Activated T-cell treated with anti-CD3 and anti-CD28 coated beads for 1 hour (primary cell): ENCODE measurements around the gene SRRT.
A peak's percentile ranks its signal among the peaks of the same experiment; 100 is the strongest.

Source experiments
- DNase-seq: peaks from one replicate; pipeline ENCODE4 v3.0.0-alpha.2; 2020; ENCODE audit warnings: low read depth

Gene SRRT, protein sequence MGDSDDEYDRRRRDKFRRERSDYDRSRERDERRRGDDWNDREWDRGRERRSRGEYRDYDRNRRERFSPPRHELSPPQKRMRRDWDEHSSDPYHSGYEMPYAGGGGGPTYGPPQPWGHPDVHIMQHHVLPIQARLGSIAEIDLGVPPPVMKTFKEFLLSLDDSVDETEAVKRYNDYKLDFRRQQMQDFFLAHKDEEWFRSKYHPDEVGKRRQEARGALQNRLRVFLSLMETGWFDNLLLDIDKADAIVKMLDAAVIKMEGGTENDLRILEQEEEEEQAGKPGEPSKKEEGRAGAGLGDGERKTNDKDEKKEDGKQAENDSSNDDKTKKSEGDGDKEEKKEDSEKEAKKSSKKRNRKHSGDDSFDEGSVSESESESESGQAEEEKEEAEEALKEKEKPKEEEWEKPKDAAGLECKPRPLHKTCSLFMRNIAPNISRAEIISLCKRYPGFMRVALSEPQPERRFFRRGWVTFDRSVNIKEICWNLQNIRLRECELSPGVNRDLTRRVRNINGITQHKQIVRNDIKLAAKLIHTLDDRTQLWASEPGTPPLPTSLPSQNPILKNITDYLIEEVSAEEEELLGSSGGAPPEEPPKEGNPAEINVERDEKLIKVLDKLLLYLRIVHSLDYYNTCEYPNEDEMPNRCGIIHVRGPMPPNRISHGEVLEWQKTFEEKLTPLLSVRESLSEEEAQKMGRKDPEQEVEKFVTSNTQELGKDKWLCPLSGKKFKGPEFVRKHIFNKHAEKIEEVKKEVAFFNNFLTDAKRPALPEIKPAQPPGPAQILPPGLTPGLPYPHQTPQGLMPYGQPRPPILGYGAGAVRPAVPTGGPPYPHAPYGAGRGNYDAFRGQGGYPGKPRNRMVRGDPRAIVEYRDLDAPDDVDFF

DNA sequence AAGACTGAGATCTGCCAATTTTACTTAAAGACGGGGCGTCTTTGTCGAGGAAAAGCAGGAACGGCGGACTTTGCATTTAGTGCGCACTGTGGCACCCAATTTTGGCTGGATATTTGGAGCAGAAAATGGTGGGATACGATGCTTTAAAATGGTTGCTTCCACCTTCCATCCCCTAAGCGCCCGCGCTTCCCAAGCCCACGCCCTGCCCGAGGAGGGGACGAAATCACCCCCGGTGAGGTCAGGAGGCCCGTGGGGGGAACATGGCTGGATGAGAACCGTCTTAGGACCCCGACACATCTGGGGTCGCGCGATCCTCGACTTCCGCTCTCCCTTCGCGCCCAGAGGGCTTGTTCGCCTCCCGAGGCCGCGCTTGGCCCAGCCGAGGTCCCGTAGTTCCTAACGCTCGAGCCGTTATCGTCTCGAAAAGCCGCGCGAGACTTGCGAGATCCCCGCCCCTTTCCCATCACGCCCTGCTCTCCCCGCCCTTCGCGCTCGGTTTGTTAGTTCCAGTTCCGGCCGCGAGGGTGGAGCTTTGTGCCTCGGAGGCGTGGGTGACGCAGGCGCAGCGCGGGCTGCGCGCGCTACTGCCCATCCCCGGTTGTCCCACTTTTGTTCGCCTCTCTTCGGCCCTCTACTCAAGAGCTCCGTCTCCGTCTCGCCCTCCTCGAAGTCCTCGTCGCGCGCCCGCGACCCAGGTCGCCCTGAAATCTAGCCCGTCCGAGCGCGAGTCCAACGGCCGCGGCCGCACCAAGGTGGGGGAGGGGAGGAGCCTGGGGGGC, at the start of gene SRRT:
Gene SRRT (plus strand): TSS at position 527 of the 779 bp plus-strand sequence. CDS start 488 bp downstream, outside the sequence.
- DNase-seq: peak; percentile 98

DNA sequence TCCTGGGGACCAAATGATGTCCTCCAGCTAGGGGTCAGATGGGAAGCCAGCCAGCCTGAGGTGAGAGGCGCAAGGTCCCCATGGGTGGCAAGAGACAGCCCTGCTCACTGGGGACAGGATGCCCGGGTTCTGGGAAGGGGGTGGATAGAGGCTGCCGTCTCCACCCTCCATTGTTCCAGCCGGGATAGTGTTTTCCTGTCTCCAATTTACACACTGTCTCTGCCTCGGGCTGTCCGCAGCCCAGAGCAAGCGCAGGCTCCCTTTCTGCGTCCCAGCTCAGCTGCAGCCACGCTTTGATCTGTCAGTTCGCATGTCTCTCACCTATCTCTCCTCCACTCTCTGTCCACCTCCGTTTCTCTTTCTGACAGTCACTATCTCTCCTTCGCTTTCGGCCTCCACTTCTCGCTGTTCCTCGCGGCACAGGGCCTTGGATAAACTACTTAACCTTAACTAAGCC, 49.7 kb upstream of the SRRT start:
- DNase-seq: no peak

DNA sequence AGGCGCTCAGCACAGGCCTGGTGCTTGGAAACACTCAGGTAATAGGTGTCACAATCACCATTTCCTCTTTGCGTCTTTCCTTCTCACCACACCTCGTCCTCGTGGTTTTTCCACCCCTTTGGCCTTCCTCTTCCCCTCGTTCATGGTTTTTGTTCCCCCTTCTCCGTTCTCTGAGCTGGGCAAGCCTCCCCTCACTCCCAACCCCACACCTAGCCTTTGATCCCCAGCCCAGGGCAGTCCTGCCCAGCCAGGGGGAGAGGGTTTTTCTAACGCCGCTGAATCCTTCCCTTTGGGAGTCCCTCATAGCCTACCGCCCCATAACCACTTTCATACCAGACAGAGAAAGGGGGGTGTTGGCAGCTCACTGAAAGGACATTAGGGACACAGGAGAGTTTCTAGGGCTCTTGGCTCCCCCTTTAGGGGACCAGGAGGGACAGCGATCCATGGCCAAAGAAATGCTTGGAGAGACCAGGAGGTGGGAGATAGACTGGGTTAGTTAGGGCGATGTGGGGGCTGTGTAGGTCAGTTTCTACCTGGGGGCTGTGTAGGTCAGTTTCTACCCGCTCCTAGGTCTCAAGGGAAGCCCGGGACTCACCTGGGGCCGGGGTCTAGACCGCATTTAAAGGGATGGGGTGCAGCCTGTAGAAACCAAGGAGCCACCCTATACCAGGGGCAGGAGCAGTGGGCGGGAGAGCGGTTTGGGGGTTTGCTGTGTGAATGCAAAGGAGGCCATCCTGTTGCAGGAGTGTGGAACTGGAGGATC, 49.0 kb upstream of the SRRT start:
- no peak for DNase-seq

DNA sequence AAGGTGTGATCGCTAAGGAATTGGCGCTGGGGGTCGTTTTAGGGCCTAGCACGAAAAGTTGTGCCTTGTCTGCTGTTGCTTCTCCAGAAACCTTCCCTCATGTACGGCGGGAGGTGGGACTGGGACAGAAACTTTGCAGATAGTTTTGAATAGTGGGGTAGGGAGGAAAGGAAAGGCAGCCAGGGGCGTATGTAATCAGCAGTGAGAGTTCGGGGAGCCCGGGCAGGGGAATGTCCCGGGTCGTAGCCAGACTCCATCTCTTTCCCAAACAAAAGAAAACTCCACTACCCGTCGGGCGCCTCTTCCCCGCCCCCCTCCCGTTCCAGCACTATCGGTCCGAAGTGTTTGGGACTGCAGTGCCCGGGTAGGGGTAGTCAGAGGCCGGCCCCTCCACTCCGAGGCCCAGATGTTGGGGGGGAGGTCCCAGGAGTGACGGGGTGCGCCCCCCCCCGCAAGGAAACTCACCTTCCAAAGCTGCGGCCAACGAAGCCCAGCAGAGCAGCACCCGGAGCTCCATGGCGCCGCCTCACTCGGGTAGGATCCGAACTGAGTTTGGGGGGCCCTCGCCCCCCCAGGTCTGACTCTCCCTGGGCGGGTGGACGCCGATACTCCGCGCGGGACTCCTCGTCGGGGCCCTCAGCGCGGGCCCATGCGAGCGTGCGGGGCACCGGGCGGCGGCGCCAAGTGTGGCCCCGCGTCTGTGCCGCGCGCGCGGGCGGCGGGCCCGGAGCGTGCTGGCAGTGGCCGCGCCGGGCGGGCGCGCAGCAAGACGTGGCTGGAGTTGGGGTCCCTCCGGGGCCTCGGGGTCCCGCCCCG, 48.2 kb upstream of the SRRT start:
- no peak for DNase-seq

DNA sequence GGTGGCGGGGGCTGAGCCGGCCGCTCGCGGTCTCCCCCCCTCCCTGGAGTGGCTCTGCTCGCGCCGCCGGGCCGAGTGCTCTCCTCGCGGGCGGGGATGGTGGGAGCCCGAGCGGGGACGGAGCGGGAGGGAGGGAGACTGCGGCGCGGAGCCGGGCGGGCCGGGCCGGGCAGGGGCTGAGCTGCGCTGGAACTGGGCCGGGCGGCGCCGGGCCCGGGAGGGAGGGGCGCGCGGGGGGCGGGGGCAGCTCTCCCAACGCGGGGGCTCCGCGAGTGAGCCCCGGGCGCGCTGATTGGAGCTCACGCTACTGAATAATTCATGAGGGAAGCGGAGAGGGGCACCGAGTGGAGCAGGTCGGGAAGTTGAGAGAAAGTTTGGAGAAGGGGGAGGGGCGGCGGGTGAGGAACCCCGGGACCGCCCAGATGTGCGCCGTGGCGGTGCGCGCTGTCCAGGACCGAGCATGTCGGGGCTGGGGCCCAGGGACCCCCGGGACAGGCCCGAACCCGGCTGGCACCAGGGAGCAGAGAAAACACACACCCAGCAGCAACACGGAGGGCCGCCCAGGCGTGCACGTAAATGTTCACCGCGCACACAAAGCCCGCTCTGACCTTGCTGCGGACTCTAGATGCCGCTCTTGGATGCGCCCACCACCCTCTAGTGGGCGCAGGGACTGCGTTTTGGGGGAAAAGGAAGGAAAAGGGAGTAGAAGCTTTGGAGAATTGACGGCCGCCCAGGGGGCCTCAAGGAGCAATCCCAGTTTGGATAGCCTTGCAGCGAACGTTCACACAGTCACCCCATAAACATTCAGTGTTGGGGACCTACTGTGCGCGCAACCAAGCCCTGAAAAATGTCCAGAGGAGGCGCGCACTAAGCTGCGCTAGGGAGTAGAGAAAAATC, 47.3 kb upstream of the SRRT start, which contains the start of gene EPHB4:
Gene EPHB4 (minus strand): TSS at position 194 of the 897 bp plus-strand sequence. CDS start 493 bp downstream, outside the sequence.
- DNase-seq: no peak

DNA sequence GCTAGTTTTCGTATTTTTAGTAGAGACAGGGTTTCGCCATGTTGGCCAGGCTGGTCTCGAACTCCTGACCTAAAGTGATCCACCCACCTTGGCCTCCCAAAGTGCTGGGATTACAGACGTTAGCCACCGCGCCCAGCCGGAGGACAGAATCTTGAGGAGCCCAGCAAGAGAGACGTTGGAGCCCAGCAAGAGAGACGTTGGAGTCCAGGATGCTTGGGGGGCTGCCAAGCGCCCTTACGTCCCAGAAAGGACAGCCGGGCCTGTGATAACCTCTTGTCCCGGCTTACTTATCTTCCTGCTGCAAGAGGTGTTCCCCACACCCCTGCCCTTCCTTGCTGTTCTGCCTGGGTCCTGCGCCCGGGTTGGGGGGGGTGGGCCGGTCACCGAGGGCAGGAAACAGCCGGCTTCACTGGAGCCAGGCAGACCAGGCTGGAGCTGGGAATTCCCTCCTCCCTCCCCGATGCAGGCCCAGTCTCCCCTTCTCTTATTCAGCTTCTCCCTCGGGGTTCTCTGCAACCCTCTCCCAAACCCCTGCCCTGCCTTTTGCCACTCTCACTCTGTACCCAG, 45.7 kb upstream of the SRRT start:
- DNase-seq: no peak

DNA sequence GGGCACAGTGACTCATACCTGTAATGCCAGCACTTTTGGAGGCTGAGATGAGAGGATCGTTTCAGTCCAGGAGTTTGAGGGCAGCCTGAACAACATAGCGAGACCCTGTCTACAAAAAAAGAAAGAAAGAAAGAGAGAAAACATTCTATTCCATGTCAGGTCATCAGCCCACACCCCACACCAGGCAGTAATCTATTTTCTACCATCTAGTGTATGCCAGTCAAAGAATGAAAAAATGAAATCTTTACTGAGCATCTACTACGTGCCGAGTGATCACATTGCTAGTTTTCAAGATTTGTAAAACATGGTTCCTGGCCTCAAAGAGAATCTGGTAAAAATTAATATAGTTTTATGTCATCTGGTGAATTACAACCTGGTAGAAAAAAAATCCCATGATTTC, 44.5 kb upstream of the SRRT start:
- DNase-seq: no peak

DNA sequence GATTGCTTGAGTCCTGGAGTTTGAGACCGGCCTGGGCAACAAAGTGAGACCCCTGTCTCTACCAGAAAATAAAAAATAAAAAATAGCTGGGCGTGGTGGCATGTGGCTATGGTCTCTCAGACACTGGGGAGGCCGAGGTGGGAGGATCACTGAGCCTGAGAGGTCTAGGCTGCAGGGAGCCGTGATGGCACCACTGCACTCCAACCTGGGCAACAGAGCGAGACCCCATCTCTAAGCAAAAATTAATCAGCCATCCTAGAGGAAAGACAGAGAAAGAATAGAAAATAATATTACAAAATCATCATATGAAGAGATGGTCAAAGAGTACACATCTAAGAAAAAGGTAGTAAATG, 42.6 kb upstream of the SRRT start:
- DNase-seq: no peak

DNA sequence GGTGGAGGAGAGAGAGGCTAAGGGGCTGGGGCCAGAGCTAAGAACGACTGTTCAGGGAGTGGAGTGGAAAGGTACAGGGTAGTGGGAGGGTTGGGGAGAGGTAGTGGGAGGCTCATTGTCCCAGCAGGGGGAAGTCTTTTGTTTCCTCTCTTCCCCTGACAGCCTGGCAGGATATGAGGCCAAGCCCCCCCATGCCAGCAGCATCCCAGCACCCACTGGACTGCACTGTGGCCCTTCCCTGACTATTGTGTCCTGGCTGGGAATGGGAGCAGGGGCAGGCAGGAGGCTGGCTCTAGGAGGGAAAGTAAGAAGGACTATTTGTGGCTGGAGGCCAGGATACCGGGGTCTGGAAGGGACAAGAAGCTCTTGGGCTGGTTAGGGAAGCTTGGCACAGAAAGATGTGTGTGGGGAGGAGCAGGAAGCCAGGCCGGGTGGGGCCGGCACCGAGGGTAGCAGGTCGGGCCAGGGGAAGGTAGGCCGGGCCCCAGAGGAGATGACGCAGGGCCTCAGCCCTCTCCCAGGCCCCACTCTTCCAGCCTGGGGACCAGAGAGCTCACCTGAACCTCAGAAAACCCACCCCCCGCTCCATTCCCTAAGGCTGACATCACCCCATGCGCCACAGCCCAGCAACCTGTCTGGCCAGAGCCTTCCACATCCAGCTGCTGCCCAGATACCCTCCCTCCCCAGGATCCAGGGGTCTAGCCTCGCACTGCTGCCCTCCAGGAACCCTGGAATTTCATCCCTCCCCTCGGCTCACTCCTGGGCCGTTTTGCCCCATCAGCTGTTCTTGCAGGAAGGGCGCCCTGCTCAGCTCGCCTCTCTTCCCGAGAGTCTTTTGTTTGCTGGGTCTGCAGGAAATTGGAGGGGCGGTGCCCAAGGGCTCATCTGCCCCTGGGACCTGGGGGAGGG, 38.7 kb upstream of the SRRT start:
- no peak for DNase-seq

DNA sequence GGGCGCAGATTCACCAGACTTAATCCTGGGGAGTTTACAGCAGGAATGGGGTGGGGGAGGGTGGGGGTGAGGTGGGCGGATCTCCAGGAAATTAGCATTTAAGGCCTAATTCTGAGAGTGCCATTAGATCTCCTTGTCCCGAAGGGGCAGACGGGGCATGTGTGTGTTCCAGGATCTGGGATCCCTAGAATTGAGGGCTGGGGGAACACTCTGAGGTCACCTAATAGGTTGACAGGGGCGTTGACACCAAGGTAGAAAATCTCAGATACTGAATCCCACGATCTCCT, 38.1 kb upstream of the SRRT start:
- no peak for DNase-seq

DNA sequence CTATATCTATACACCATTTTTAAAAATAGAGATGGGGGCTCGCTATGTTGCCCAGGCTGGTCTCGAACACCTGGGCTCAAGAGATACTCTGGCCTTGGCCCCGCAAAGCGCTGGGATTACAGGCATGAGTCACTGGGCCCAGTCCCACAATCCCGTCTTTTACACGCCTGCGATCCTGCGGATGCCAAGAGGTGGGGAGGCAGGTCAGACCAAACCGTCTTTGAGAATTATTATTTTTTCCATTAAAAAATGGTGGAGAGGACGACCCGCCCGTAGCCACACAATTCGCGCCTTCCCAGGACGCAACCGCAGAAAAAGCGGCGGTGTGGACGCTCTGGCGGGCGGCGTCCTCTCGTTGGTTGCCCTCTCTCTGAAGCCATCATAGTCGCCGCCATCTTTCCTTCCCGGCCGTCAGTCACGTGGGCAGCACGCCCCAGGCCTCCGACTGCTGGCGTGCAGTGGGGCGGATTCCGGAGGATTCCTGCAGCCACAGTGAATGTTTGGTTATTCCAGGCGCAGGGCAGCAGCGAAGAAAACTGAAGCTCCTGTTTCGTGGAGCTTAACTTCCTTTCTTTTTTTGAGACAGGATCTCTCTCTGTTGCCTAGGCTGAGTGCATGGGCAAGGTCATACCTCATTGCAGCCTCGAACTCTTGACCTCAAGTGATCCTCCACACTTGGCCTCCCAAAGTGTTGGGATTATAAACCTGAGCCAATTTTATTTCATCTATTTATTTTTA, 37.6 kb upstream of the SRRT start:
- DNase-seq: peak; percentile 64

DNA sequence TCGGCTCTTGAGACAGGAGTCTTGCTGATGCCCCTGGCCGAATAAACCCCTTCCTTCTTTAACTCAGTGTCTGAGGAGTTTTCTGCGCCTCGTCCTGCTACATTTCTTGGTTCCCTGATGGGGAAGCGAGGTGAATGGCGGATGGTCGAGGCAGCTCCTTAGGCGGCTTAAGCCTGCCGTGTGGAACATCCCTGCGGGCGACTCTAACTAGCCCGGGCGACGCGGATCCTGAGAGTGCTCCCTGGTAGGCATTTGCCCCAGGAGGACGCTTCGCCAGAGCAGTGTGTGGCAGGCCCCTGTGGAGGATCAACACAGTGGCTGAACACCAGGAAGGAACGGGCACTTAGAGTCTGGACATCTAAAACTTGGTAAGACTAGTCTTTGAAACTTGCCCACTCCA, 35.5 kb upstream of the SRRT start:
- DNase-seq: no peak

DNA sequence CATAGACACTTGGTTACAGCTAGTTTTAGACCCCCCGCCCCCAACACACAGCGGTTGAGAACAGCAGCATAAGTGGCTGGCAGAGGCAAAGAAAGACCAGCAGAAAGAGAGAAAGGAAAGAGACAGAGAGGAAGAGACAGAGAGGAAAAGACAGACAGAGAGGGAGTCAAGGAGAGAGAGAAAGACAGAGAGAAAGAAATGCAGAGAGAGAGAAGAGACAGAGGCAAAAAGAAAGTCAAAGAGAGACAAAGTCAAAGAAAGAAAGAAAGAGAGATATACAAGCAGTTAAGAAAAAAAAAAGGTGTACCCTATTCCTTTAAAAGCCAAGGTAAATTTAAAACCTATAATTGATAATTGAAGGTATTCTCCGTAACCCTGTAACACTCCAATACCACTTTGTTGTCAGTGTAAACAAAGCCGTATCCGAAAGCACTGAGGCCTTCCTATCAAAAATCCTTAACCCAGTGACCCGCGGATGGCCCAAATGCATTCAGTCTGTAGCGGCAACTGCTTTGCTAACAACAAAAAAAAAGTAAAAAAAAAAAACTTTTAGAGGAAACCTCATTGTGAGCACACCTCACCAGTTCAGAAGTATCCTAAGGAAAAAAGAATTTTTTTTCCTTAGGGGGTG, 34.3 kb upstream of the SRRT start:
- DNase-seq: no peak

DNA sequence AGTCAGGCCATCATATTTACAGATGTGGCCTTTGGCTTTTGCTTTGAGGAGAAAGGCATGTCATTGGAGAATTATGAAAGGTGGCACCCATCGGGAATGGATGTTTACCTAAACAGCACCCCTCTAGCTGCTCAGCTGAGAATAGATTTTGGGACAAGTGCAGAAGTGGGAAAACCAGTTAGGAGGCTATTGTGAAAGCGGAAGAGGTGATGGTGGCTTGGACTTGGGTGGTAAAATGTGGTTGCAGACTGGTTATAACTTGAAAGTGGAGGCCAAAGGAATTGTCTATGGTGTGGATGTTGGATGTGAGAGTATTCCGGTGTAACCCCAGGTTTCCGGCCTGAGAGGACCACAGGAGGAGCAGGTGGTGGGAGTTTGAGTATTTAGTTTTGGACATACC, 27.5 kb upstream of the SRRT start:
- no peak for DNase-seq

DNA sequence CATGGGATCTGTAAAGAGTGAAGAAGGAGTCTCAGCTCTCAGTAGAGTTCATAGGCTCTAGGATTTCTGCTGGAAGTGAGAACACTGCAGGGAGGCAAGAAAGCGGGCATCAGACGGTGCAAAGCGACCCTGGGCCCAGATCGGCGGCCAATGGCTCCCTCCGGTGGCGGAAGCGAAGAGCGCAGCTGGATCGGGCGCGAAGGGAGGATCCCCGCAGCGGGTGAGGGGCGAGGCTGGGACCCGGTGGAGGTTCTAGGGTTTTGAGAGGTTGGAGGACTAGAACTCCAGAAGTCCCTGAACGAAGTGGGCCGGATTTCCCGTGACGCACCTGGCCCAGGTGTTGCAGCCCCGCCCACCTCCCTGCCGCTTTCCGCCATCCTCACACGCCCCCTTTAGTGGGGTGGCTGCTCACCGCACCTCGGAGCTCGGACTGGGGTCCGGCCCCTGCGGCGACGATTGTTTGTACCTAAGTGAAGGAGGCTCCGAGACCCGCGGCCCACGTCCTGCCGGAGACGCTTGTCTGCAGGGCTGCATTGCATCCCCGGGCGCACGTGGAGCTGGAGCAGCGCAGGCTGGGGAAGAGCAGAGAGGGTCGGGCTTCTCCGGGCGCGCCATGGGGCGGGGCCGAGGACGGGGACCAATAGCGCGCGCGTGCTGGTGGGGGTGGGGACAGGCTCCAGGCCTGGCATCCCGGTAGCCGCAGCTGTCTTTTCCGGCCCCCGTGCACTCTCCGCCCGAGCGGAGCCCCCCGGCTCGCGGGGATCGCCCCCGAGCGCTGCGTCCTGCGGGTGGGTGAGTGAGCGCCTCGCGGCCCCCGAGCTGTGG, 22.6 kb upstream of the SRRT start, which contains the start of gene SLC12A9:
Gene SLC12A9 (plus strand): TSS at position 666 of the 825 bp plus-strand sequence. CDS start 1,485 bp downstream, outside the sequence.
- peak; percentile 77 for DNase-seq
